GM19043 (cell line): ENCODE results near the gene TDG.

ENCODE experiments used
- ATAC-seq: cut with Tn5 transposase; IDR thresholded peaks from one replicate; pipeline ENCODE4 v1.9.1; 2021; ENCODE audit warnings: low read depth; ENCODE audit not compliant: unreplicated experiment

The TDG gene

GRCh38 chr12:103965590-103966504, at the start of gene TDG:
Gene TDG, plus strand, starts transcription at chr12:103965872. Its CDS starts 166 bp downstream, at chr12:103966038.
- ATAC-seq = peak; percentile 96

DNA sequence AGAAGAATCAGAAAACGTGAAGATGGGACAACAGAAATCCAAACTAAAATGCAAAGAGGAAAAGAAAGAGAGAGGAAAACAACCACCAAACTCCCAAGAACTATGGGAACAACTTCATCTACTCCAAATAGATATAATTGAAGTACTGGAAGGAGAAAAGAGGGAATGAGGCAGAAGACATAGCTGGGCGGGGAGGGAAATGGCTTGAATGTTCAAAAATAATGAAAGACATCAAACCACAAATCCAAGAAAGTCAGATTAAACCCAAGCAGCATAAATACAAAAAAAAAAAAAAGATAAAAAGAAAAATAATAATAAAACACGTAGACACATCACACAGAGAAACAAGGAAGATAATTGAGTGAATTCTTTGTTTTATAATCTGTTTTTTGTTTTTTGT, 47.8 kb upstream of the TDG start:
- no peak for ATAC-seq

DNA sequence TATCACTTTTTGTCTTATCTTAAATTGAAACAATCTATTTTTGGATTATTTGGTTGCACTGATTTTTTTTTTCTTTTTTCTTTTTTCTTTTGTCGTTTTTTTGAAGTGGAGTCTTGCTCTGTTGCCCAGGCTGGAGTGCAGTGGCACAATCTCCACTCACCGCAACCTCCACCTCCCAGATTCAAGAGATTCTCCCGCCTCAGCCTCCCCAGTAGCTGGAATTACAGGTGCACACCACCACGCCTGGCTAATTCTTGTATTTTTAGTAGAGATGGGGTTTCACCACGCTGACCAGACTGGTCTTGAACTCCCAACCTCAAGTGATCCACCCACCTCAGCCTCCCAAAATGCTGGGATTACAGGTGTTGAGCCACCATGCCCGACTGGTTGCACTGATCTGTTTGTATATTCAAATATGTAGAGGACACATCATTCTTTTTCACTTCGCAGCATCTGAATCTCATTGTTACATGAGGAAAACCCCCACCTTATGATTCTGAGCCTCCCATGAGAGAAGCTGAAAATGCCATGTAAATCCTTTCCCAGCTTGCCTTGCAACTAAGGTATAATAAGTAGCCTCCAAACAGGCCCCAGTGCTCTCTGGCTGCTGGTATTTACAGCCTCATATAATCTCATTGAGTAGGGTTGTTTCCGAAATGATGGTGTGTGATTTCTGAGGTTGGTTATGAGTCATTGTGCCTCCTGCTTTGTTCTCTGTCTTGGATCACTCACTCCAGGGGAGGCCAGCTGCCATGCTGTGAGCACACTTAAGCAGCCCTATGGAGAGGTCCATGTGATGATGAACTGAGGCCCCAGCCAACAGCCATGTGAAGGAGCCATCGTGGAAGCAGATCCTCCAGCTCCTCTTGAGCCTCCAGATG, 40.7 kb upstream of the TDG start:
- ATAC-seq = peak; percentile 46

DNA sequence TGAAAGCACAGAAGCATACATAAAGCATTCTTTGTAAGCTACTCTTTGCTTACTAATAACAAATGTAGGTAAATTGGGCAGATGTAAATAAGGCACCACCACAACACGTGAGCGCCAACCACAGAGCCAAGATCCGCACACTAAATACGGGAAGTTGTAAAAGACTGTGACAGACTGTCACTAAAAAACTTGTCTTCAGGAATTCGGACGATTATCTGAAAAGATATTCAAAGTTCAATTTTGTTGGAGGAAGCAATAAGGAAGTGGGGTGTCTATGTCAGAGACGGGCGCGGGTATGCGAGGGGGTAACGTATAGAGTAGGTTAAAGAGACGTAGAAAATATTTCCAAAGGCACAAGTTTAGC, 37.0 kb upstream of the TDG start:
- no peak for ATAC-seq

DNA sequence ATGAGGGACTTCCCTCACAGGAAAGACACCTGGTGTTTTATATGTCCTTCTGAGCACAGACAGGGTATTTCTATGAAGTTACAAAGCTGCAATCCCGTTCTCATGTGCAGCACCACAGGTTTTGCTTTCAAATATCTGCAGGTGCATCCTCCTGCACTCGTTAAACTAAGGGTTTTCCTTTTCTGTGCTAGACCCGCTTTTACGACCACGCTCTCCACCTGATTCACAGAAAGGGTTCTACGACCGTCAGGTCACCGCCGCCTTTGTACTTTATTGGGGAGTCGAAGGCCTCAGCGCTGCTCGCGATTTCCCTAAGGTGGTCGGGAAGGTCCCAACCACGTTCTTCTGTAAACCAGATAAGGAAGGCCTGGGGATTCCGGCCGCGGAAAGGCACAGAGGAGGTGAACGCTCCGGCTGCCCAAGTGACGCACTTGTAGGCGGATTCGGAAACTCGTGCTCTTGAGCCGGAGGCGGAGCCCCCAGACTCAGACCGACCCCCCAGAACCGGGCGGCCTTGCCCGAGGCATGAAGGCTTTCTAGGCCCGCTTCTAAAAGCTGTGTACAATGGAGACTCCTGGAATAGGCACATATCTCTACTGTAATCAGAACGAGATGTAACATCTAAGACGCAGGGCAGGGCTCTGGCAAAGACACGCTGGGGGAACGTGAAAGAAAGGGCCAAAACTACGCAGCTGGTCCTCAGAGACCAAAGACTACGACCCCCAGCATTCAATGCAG, 36.5 kb upstream of the TDG start:
- ATAC-seq = peak; percentile 14

GRCh38 chr12:103929784-103930033, 36.0 kb upstream of the TDG start:
- ATAC-seq = no peak

DNA sequence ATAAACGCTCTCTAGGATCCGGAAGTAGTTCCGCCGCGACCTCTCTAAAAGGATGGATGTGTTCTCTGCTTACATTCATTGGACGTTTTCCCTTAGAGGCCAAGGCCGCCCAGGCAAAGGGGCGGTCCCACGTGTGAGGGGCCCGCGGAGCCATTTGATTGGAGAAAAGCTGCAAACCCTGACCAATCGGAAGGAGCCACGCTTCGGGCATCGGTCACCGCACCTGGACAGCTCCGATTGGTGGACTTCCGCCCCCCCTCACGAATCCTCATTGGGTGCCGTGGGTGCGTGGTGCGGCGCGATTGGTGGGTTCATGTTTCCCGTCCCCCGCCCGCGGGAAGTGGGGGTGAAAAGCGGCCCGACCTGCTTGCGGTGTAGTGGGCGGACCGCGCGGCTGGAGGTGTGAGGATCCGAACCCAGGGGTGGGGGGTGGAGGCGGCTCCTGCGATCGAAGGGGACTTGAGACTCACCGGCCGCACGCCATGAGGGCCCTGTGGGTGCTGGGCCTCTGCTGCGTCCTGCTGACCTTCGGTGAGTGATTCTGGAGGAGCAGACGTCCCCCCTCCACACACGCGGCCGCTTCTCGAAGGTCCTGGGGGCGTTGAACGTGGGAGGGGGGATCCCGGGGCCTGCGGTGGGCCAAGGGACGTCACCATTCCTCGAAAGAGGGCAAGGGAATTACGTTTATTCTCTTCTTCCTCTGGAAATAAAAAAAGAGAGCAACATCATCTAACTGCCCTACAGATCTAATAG, 35.5 kb upstream of the TDG start, which contains the start of gene HSP90B1:
Gene HSP90B1 (plus strand): TSS at position 377 of the 753 bp plus-strand sequence. CDS start 106 bp downstream, at position 483.
- ATAC-seq = peak; percentile 53

GRCh38 chr12:103930787-103931735, 34.6 kb upstream of the TDG start:
- ATAC-seq = no peak

- no peak for ATAC-seq
These were observed 32.4 kb upstream of the TDG start for GRCh38 chr12:103933237-103933636.

DNA sequence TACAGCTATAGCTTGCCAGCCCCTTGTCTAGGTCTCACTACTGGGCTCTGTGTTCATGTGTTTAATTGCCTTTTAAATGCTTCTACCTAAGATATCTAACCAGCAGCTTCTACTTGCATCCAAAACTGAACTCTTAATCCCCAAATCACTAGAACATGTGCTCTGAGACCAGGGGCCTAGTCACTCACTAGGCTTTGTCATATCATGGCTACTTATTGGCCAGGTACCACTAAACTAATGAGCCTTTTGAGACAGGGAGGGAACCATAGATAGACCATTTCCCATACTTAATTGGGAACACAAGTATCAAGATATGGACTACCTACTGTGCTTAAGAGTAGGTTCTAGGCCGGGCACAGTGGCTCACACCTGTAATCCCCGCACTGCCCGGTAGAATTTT, 29.0 kb upstream of the TDG start:
- no peak for ATAC-seq

DNA sequence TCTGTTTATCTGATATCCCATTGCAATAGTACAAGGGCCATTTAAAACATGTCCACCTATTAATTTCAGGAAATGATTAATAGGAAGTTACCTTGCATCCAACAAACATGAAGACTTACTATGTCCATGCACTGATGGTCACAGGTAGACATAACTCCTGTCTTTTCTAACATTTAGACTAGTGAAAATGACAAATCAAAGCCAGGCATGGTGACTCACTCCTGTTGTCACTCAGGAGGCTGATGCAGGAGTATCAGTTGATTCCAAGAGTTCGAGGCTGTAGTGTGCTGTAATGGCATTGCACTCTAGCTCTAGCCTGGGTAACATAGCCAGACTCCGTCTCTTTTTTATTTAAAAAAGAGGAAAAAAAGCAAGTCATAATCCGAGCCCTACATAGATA, 20.7 kb upstream of the TDG start:
- no peak for ATAC-seq

DNA sequence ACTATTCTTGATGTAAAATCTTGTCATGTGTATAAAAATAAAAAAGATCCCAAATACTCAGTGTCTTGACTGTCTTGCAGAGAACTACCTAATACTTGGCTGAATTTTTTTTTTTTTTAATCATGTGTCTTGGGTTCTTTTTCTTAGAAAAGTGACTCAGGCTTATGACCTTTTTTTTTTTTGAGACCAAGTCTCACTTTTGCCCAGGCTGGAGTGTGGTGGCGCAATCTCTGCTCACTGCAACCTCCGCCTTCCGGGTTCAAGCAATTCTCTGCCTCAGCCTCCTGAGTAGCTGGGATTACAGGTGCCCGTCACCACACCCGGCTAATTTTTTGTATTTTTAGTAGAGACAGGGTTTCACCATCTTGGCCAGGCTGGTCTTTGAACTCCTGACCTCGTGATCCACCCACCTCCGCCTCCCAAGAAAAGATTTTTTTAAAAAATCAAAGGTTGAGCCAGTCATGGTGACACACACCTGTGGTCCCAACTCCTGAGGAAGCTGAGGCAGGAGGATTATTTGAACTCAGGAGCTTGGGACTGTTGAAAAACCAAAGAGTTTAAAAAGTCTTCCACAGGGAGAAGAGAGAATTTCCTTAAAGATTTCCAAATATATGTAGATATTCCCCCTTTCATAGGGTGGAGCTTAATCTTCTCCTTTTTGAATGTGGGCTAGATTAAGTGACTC, 17.7 kb upstream of the TDG start:
- ATAC-seq = no peak

DNA sequence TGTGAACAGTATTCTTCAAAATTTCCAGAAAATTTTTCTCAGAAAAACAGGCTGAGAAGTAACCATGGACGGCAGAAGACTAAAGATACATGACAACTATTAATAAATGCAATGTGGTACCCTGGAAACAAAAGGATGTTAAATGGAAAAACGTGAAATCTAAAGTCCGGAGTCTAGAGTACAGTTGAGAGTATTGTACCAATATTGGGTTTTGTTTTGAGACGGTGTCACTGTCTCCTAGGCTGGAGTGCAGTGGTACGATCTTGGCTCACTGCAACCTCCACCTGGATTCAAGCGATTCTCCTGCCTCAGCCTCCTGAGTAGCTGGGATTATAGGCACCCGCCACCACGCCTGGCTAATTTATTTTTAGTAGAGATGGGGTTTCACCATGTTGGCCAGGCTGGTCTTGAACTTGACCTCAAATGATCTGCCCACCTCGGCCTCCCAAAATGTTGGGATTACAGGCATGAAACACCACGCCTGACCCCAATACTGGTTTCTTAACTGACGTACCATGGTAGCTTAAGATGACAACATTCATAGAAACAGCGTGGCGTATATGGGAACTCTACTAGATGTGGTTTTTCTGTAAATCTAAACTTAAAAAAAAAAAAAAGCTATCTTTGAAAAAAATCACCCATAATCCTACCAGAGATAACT, 16.8 kb upstream of the TDG start:
- ATAC-seq = no peak

GRCh38 chr12:103952497-103952896, 13.2 kb upstream of the TDG start:
- ATAC-seq = no peak

GRCh38 chr12:103955811-103956508, 9.7 kb upstream of the TDG start:
- no peak for ATAC-seq

DNA sequence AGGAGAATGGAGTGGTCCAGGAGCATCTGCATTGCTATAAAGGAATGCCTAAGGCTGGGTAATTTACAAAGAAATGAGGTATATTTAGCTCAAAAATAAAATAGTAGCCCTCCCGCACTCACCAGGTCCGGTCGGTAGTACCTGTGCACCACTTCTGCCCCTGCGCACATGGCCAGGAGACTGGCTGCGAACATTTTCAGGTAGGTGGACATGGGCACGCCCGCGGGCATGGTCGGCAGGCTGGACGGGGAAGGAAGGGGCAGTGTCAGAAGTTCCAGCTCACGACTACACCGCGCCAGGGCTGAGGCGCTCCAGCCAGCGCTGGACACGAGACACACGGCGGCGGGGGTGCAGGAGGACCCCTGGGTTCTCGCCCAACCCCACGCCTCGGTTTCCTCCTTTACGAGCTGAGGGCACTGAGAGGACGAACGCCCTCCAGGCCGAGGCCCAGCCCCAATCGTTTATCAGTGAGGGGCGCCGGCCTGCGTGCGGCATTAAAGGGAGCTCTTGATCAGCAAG, 9.1 kb upstream of the TDG start:
- ATAC-seq = peak; percentile 13

DNA sequence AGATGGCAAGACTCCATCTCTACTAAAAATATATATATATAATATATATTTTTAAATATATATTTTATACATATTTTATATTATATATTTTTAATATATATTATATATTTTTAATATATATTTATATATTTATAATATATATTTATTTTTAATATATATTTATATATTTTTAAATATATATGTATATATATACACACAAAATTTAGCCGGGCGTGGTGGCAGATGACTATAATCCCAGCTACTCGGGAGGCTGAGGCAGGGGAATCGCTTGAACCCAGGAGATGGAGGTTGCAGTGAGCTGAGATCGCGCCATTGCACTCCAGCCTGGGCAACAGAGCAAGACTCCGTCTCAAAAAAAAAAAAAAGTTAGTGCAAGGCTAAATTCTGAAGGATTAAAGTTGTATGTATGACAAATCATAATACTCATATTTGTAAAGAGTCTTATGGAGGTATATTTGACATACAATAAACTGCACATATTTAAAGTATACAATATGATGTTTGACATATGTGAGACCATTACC, 7.7 kb upstream of the TDG start:
- ATAC-seq = no peak
